Epidermal melanocyte (primary cell): ENCODE results near the gene PACS1.

Experiments
- DNase-seq: peaks from one replicate; pipeline ENCODE4 v3.0.0; 2011; ENCODE audit warnings: low spot score; ENCODE audit not compliant: insufficient read length

The PACS1 gene

DNA sequence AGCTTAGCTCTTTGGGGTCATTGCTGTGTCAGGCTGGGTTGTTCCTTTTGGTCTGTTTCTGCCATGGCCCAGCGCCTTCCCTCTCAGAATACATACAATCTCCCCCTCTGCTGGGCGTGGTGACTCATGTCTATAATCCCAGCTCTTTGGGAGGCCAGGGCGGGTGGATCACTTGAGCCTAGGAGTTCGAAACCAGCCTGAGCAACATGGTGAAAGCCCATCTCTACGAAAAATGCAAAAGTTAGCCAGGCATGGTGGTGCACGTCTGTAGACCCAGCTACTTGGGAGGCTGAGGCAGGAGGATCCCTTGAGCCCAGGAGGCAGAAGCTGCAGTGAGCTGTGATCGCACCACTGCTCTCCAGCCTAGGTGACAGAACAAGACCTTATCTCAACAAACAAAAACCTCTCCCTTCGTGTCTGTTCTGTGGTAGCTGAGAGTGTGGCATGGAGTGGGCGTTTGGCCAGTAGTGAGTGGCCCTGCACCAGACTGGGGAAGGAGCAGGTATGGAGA is 151.7 kb downstream of the PACS1 start:
- no peak for DNase-seq

- DNase-seq = peak; percentile 85
These were observed 152.5 kb downstream of the PACS1 start for GRCh38 chr11:66222358-66223149.

GRCh38 chr11:66224226-66224855 is 154.3 kb downstream of the PACS1 start:
- no peak for DNase-seq

GRCh38 chr11:66225066-66225465 is 155.0 kb downstream of the PACS1 start:
- no peak for DNase-seq

DNA sequence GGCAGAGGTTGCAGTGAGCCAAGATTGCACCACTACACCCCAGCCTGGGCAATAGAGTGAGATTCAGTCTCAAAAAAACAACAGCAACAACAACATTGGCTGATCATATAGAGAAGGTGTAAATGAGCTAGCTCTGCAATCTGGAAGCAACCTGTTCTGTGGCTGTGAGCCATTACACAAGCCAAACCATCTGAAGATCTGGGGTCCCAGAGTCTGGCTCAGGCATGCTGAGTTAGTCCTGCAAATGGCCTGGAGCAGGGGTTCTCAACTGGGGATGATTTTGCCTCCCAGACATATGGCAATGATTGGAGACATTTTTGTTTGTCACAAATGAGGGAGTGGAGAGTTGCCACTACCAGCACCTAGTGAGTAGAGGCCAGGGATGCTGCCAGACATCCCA is 156.0 kb downstream of the PACS1 start:
- no peak for DNase-seq

DNA sequence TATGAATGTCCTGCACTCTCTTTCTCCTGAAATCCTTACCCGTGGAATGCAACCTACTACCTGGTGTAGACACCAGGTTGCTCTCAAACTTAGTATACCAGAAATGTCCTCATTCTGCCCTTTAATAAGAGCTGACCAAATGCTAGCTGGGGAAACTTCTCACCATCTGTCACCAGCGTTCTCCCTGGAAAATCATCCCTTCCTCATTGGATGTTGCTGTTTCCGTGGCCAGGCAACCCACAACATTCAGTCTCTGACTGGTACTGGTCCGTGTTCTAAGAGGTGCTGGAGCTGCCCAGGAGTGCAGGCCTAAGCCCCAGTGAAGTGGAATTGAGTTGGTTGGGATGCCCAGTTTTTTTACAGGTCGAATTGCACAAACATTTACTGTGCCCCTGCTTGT is 157.6 kb downstream of the PACS1 start:
- DNase-seq = no peak

GRCh38 chr11:66228521-66228920 is 158.4 kb downstream of the PACS1 start:
- DNase-seq = no peak

- no peak for DNase-seq
These were observed 160.1 kb downstream of the PACS1 start for GRCh38 chr11:66230156-66230555.

DNA sequence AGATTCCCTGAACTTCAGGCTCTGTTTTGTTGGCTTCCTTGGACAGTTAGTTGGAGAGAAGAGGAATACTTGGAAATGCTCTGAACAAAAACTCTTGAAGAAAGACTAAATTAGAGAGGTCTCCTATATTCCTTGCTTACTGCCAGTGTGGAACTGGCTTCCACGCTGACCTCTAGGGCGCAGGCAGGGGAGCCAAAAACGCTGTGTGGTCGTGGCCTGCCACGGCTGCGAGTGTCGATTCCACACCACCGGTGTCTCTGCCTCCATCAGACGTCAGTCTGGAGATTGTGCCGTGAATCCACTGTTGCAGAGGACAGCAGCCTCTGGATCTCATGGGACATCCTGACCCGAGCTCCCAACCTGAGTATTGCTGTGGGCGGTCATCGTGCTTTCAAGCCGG is 160.9 kb downstream of the PACS1 start:
- DNase-seq = no peak

DNA sequence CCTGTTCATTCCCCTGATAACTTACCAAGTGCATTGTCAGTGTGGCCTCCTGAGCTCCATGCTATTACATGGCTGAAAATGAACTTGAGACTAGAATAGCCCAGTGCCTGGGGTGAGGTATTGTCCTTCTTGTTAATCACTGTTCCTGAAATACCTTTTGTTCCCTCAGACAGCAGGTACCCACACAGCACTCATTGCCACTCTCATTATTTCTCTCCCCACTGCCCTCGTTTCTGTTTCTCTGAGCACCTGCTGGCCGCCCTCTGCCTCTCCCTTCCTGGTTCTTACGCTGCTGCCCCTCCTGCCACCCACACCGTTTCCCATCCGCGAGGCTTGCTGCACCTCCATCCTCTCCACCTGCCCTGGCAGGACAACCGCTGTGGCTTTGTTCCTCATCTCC is 161.5 kb downstream of the PACS1 start:
- no peak for DNase-seq

DNA sequence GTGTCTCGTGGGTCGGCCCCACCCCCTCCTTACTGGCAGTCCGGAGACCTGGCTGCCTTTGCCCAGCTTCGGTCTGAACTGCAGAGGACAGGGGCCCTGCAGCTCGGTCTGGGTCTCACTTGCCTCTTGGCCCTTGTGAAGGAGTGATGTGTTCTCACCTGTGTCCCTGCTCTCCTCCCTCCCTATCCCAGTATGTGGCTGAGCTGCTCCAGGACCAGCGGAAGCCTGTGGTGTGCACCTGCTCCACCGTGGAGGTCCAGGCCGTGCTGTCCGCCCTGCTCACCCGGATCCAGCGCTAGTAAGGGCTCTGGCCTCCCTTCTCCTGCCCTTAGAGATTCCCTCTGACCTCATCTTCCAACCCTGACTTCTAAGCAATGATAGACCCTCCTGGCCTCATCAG is 162.7 kb downstream of the PACS1 start:
- no peak for DNase-seq

- no peak for DNase-seq
These were observed 163.2 kb downstream of the PACS1 start for GRCh38 chr11:66233301-66233700.

- DNase-seq = no peak
These were observed 165.1 kb downstream of the PACS1 start for GRCh38 chr11:66235141-66235540.

DNA sequence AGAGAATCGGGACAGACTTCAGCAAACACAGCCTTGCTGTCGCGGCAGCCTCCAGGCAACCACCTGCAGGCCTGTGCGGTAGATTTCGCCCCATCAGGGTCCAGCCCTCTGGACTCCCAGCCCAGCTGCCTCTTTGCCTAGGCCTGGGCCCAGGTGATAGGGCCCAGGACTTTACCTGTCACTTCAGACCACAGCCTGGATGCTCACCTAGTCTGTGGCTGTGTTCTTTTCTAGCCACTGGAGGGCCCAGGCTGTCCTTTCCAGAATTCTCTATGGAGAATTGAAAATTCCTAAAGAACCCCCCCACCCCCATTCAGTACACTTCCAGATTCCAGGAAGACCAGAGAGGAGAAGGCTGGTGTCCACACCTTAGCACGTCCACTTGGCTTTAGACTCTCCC is 167.8 kb downstream of the PACS1 start:
- DNase-seq = no peak

DNA sequence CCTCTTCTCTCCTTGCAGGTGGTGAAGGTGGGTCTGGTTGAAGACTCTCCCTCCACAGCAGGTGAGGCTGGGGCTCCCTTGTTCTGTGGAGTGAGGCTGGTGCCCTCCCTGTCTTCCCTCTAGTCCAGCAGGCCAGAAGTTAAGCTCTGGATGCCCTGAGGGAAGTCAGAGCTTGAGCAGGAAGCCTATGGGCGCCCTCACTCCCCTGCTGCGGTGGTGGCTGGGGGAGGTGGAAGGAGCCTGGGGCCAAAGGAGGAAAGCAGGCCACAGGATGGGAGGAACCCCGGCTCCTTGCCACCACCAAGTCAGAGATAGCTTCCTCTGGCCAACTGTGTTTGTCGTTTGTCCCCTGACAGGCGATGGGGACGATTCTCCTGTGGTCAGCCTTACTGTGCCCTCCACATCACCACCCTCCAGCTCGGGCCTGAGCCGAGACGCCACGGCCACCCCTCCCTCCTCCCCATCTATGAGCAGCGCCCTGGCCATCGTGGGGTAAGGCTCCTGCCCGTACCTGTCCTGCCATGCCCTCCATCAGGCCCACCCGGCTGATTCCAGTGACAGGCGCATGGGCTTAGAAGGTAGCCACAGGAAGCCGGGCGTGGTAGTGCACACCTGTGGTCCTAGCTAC is 168.8 kb downstream of the PACS1 start:
- no peak for DNase-seq

GRCh38 chr11:66239511-66239910 is 169.4 kb downstream of the PACS1 start:
- no peak for DNase-seq

DNA sequence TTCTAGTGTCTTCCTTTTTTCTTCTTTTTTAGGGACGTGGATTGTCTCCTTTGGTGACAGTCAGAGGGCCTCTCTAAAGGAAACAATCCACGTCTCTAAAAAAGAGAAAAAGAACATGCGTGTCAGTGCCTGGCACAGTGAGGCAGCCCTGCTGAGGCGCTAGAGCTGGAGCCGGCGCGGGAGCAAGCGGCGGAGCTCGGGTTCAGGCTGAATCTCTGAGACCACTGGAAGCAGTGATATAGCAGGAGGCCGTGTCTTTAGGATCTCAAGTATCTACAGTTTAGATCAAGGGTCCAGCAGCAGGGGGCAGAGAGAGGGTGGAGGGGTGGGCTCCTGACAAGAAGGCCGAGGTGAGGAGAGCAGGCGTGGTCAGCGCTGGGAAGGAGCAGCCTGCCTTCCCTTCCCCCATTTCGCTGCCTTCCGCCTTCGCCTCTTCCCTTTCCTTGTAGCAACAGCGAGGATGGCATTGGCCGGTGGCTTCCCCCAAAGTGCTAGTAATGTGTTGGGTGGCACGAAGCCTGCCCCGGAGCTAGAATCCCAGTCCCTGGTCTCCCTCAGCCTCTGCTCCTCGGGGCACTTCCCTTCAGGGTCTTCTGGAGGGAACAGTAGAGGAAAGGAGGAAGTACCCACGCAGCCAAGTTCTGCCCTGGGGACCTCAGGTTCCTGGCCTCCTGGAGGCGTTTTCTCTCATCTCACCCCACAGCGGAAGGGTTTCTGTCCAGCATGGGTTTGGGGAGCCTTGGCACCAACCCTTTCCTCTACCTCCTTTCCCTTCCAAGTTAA is 170.1 kb downstream of the PACS1 start:
- no peak for DNase-seq

DNA sequence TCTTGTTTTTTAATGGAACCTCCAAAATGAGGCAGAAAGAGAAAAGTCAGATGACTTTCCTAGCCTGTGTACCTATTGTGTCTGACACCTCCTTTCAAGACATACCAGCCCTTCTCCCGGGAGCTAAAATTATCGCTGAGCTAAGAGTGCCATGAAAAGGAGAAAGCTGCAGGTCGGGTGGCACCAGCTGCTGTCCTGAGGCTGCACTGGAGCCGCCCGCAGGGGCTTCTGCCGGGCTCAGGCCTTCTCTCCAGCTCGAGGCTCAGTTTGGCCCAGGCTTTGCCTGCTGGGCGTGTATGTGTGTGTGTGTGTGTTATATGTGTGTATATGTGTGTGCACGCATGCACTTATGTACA is 170.7 kb downstream of the PACS1 start:
- DNase-seq = no peak

DNA sequence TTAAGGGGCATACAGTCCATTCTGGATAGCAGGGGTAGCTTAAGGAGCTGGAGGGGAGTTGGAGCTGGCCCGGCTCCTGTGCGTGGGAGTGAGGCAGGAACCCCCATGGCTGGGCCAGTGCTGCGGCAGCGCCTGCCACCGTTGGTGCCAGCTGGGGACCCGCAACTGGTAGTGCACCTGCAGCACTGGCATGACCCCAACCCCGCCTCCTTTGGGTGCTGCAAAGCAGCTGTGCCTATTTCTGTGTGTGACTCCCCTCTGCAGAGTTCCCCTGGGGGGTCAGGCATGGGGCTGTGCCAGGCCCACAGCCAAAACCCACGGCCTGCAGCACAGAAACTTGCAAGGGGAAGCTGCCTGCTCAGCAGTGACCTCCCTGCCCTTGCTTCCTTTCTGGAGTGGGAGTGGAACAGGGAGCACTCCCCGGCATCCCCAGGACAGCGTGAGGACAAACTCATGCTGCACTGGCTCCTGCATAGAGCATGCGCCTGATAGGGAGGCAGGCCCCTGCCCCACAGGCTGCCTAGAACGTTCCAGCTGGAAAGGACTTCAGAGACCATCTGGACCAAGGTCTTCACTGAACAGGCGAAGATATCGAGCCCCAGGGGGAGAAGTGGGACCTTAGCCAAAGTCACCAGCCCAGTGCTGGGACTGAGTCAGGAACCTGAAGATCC is 172.2 kb downstream of the PACS1 start:
- DNase-seq = no peak

- DNase-seq = no peak
These were observed 173.9 kb downstream of the PACS1 start for GRCh38 chr11:66243782-66244535.

DNA sequence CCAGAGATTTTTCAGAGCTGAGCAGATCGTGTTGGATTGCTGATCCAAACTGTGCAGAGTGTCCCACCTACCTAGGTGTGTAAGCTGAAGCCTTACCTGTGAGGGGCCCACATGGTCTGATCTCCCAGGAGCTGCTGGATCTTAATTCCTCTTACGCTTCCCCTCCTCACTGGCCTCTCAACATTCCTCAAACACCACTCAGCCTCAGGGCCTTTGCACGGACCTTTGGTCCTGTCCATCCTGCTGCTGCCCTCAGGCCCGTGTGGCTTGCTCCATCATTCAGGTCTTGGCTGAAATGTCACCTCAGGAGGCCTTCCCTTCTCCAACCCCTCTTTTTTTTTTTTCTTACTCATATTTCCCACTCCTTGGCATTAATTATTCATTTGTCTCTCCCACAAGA is 177.2 kb downstream of the PACS1 start:
- no peak for DNase-seq
